ENCODE results near the gene TRAF4. TPM values are rescaled to one million over a fixed set of nuclear protein-coding genes. Genes with fewer than 3 reads are reported as not detected.

The TRAF4 gene
- total and polyA plus RNA-seq, 9 of the 15 experiments (the other 6 are each of a cell fraction or from before 2014, with no cell fraction given) = 2.4 to 147 (median 72.4) TPM

GRCh38 chr17:28734712-28735241, 9.0 kb upstream of the TRAF4 start (continued):
- no peak for TF ChIP-seq ZBTB9 (CRISPR knock-in tag; IDR thresholded peaks at IDR 0.05)
- no peak for TF ChIP-seq LCOR (CRISPR knock-in tag; IDR thresholded peaks at IDR 0.05)
- peak in 1 of 2 experiments; percentile 76; a peak in 2 of 4 replicates for TF ChIP-seq MLLT1 (IDR thresholded peaks at IDR 0.05)
- no peak for TF ChIP-seq RNF2 (IDR thresholded peaks at IDR 0.05)
- TF ChIP-seq ZNF263 (CRISPR knock-in tag; IDR thresholded peaks at IDR 0.05; ENCODE audit: borderline replicate concordance) = no peak
- TF ChIP-seq RBM17 (IDR thresholded peaks at IDR 0.05; ENCODE audit: borderline replicate concordance, low read depth, low read length) = no peak
- no peak for TF ChIP-seq KLF1 (tag; IDR thresholded peaks at IDR 0.05)
- no peak for TF ChIP-seq TAF9B (IDR thresholded peaks at IDR 0.05; ENCODE audit: partially characterized antibody)
- no peak for TF ChIP-seq GABPA (tag; conservative IDR thresholded peaks at IDR 0.05; ENCODE audit: low read depth)
- no peak for TF ChIP-seq NONO (IDR thresholded peaks at IDR 0.05; ENCODE audit: low read depth in 2 of 2, low read length in 1 of 2)
- TF ChIP-seq TCF15 (CRISPR knock-in tag; IDR thresholded peaks at IDR 0.05) = 0 out of 2 replicates have a peak, but pooled peaks have one; percentile 50
- TF ChIP-seq GTF2F1 (IDR thresholded peaks at IDR 0.05; ENCODE audit: low read depth, low read length) = no peak
- TF ChIP-seq THAP7 (CRISPR knock-in tag; IDR thresholded peaks at IDR 0.05) = no peak
- TF ChIP-seq BCL6 (CRISPR knock-in tag; IDR thresholded peaks at IDR 0.05) = no peak
- TF ChIP-seq ZBTB17 (CRISPR knock-in tag; IDR thresholded peaks at IDR 0.05) = no peak
- TF ChIP-seq RB1 (IDR thresholded peaks at IDR 0.05; ENCODE audit: low read depth) = no peak
- no peak for TF ChIP-seq ASH1L (IDR thresholded peaks at IDR 0.05; ENCODE audit: borderline replicate concordance, low read depth, partially characterized antibody)
- no peak for TF ChIP-seq ZC3H11A (IDR thresholded peaks at IDR 0.05; ENCODE audit: low read depth, low read length)
- 0 out of 2 replicates have a peak, but pooled peaks have one; percentile 27 for TF ChIP-seq CREB3 (tag; conservative IDR thresholded peaks at IDR 0.05; ENCODE audit: low read depth)

All from K562 (cell line).